H9 (cell line): ENCODE results near the gene GSAP. TPM values are rescaled to one million over a fixed set of nuclear protein-coding genes. Genes with fewer than 3 reads are reported as not detected.

Source experiments
- DNase-seq: peaks from one replicate; pipeline ENCODE4 v3.0.0-alpha.2; 2017
- H2AFZ ChIP-seq: one replicate; pipeline ENCODE4 v1.6.1; 2013; ENCODE audit warnings: mild to moderate bottlenecking, low read length, control low read depth, moderate library complexity
- H2AK5ac ChIP-seq: 2 replicates; pipeline ENCODE4 v1.6.1; 2013; ENCODE audit warnings: low read length, control low read depth, mixed read lengths; ENCODE audit not compliant: insufficient read length
- H2BK120ac ChIP-seq: one replicate; pipeline ENCODE4 v1.6.1; 2013; ENCODE audit warnings: low read depth, mild to moderate bottlenecking, low read length, control low read depth, inconsistent platforms; ENCODE audit not compliant: poor library complexity, severe bottlenecking
- H2BK12ac ChIP-seq: 2 replicates; pipeline ENCODE4 v1.6.1; 2013; ENCODE audit warnings: low read length, control low read depth, mixed read lengths, low read depth; ENCODE audit not compliant: insufficient read length
- H2BK15ac ChIP-seq: 2 replicates; pipeline ENCODE4 v1.6.1; 2013; ENCODE audit warnings: low read depth, low read length, control low read depth
- H2BK20ac ChIP-seq: one replicate; pipeline ENCODE4 v1.6.1; 2013; ENCODE audit warnings: low read depth, mild to moderate bottlenecking, low read length, control low read depth, inconsistent platforms; ENCODE audit not compliant: poor library complexity, severe bottlenecking
- H2BK5ac ChIP-seq: 2 replicates; pipeline ENCODE4 v1.6.1; 2013; ENCODE audit warnings: low read length, control low read depth, mixed read lengths; ENCODE audit not compliant: insufficient read length
- H3K14ac ChIP-seq: 2 replicates; pipeline ENCODE4 v1.6.1; 2013; ENCODE audit warnings: low read length, control low read depth; ENCODE audit not compliant: insufficient read depth
- H3K18ac ChIP-seq: 2 replicates; pipeline ENCODE4 v1.6.1; 2013; ENCODE audit warnings: low read depth, mild to moderate bottlenecking, mixed read lengths, low read length, control low read depth; ENCODE audit not compliant: insufficient read length
- H3K23ac ChIP-seq: 2 replicates; pipeline ENCODE4 v1.6.1; 2013; ENCODE audit warnings: low read length, control low read depth, mixed read lengths, low read depth; ENCODE audit not compliant: insufficient read length
- H3K23me2 ChIP-seq: 2 replicates; pipeline ENCODE4 v1.6.1; 2013; ENCODE audit warnings: low read depth, mild to moderate bottlenecking, mixed read lengths, low read length, control low read depth; ENCODE audit not compliant: insufficient read length, poor library complexity, severe bottlenecking
- H3K27ac ChIP-seq: 2 replicates; pipeline ENCODE4 v1.5.1; 2013; ENCODE audit warnings: low read length, control low read depth, mixed read lengths, low read depth; ENCODE audit not compliant: insufficient read length
- H3K27me3 ChIP-seq: 2 replicates; pipeline ENCODE4 v1.6.1; 2013; ENCODE audit warnings: low read length, control low read depth, inconsistent platforms; ENCODE audit not compliant: insufficient read depth
- H3K4ac ChIP-seq: 2 replicates; pipeline ENCODE4 v1.6.1; 2013; ENCODE audit warnings: low read depth, mild to moderate bottlenecking, control low read depth, inconsistent platforms, low read length, moderate library complexity
- H3K4me1 ChIP-seq: 2 replicates; pipeline ENCODE4 v1.6.1; 2013; ENCODE audit warnings: low read length, control low read depth, inconsistent platforms; ENCODE audit not compliant: insufficient read depth
- H3K4me2 ChIP-seq: 2 replicates; pipeline ENCODE4 v1.6.1; 2013; ENCODE audit warnings: low read length, control low read depth, mixed read lengths; ENCODE audit not compliant: insufficient read length, insufficient read depth
- H3K56ac ChIP-seq: 2 replicates; pipeline ENCODE4 v1.6.1; 2013; ENCODE audit warnings: low read depth, mild to moderate bottlenecking, mixed read lengths, low read length, control low read depth; ENCODE audit not compliant: insufficient read length
- H3K79me1 ChIP-seq: 2 replicates; pipeline ENCODE4 v1.6.1; 2013; ENCODE audit warnings: low read depth, mild to moderate bottlenecking, moderate library complexity, low read length, control low read depth, inconsistent platforms; ENCODE audit not compliant: insufficient read depth, poor library complexity, severe bottlenecking
- H3K79me2 ChIP-seq: 2 replicates; pipeline ENCODE4 v1.6.1; 2013; ENCODE audit warnings: low read length, control low read depth, inconsistent platforms; ENCODE audit not compliant: insufficient read depth
- H3K9ac ChIP-seq: 2 replicates; pipeline ENCODE4 v1.6.1; 2013; ENCODE audit warnings: low read length, control low read depth, mixed read lengths; ENCODE audit not compliant: insufficient read length; ENCODE audit errors: extremely low read depth
- H3K9me3 ChIP-seq: one replicate; pipeline ENCODE4 v1.6.1; 2013; ENCODE audit warnings: low read depth, low read length, inconsistent platforms; ENCODE audit not compliant: control insufficient read depth
- H3T11ph ChIP-seq: one replicate; pipeline ENCODE4 v1.6.1; 2013; ENCODE audit warnings: mild to moderate bottlenecking, low read length, control low read depth, inconsistent platforms
- H4K20me1 ChIP-seq: one replicate; pipeline ENCODE4 v1.6.1; 2013; ENCODE audit not compliant: control insufficient read depth, insufficient read length, insufficient read depth
- H4K5ac ChIP-seq: 2 replicates; pipeline ENCODE4 v1.6.1; 2013; ENCODE audit warnings: low read depth, mild to moderate bottlenecking, mixed read lengths, low read length, control low read depth; ENCODE audit not compliant: insufficient read length
- H4K8ac ChIP-seq: replicated peaks from 2 replicates; pipeline ENCODE4 v1.6.1; 2013; ENCODE audit warnings: low read length, control low read depth, mixed read lengths, low read depth; ENCODE audit not compliant: insufficient read length
- H4K91ac ChIP-seq: 2 replicates; pipeline ENCODE4 v1.6.1; 2013; ENCODE audit warnings: low read depth, mild to moderate bottlenecking, moderate library complexity, mixed read lengths, low read length, control low read depth; ENCODE audit not compliant: insufficient read length
- H3K27ac Mint-ChIP-seq, 3 experiments: 2 replicates in 2 of 3; 3 replicates in 1 of 3; pipeline ENCODE4 v1.8.0; 2020 to 2021; ENCODE audit warnings: mixed read lengths in 3 of 3, mild to moderate bottlenecking in 1 of 3, moderate library complexity in 1 of 3
- H3K27me3 Mint-ChIP-seq: 2 replicates; pipeline ENCODE4 v1.8.0; 2021; ENCODE audit warnings: low read depth, mild to moderate bottlenecking, moderate library complexity, mixed read lengths
- H3K36me3 Mint-ChIP-seq, 3 experiments: 2 replicates in 2 of 3; 3 replicates in 1 of 3; pipeline ENCODE4 v1.8.0; 2020 to 2021; ENCODE audit warnings: low read depth in 3 of 3, mixed read lengths in 3 of 3; ENCODE audit not compliant: insufficient read depth in 1 of 3
- H3K4me1 Mint-ChIP-seq, 2 experiments: 2 replicates each; pipeline ENCODE4 v1.8.0; 2020; ENCODE audit warnings: mixed read lengths in 2 of 2
- H3K4me3 Mint-ChIP-seq, 2 experiments: 2 replicates in 1 of 2; 3 replicates in 1 of 2; pipeline ENCODE4 v1.8.0; 2020 to 2021; ENCODE audit warnings: mild to moderate bottlenecking in 2 of 2, mixed read lengths in 2 of 2, moderate library complexity in 1 of 2
- H3K9me3 Mint-ChIP-seq, 2 experiments: 2 replicates in 1 of 2; 3 replicates in 1 of 2; pipeline ENCODE4 v1.8.0; 2020; ENCODE audit warnings: mild to moderate bottlenecking in 2 of 2, mixed read lengths in 2 of 2, moderate library complexity in 1 of 2
- WGBS: extraction: QIAGEN DNeasy Blood & Tissue Kit; methylation state at CpG from one replicate; pipeline ENCODE4 v1.1.7; 2013; ENCODE audit warnings: missing lambda C conversion rate, low lambda C conversion rate, mixed read lengths; ENCODE audit not compliant: insufficient read length; ENCODE audit errors: extremely low coverage; 5-methylcytosine and 5-hydroxymethylcytosine counted together
- total RNA-seq: library from RNA; stranded (reverse); gene quantifications from 2 replicates; pipeline ENCODE4 v1.2.1, GENCODE V29; 2021
- TF ChIP-seq, protein P1 (sequence below): fragments of 200-600 bp; sonication (generic); conservative IDR thresholded peaks from 3 replicates; pipeline ENCODE4 v1.8.0; 2021; ENCODE audit warnings: antibody characterized with exemption, mild to moderate bottlenecking

GSAP gene
- total RNA-seq, 1 experiment from 2014 or later: 1.9 TPM

DNA sequence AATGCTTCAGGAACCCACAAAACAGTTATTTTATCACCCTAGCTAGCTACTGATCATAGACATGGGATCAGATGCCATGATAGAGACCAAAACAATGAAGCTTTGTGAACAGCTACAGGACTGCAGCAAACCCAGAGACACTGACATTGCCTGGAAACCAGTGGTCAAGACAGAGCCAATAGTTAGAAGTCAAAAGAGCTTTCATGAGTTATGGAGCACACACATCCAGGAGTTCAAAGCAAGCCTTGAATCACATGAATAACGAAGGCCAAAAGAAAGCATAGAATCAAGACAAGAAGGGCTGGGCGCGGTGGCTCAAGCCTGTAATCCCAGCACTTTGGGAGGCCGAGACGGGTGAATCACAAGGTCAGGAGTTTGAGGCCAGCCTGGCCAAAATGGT is 34.5 kb upstream of the GSAP start:
- H2BK120ac ChIP-seq: no peak overlapping the region
- no peak overlapping the region for H2BK20ac ChIP-seq
- no peaks in the 10 kb centered on the region for H3K79me2 ChIP-seq
- H3K4me1 ChIP-seq: no peaks in the 10 kb centered on the region; the same call in 1 of the 2 replicates
- peaks cover 5 to 7% of the 10 kb centered on the region in 2 experiments for H3K4me1 Mint-ChIP-seq
- H3K56ac ChIP-seq: no peak overlapping the region
- H2BK5ac ChIP-seq: no peak overlapping the region
- TF ChIP-seq, protein P1, sequence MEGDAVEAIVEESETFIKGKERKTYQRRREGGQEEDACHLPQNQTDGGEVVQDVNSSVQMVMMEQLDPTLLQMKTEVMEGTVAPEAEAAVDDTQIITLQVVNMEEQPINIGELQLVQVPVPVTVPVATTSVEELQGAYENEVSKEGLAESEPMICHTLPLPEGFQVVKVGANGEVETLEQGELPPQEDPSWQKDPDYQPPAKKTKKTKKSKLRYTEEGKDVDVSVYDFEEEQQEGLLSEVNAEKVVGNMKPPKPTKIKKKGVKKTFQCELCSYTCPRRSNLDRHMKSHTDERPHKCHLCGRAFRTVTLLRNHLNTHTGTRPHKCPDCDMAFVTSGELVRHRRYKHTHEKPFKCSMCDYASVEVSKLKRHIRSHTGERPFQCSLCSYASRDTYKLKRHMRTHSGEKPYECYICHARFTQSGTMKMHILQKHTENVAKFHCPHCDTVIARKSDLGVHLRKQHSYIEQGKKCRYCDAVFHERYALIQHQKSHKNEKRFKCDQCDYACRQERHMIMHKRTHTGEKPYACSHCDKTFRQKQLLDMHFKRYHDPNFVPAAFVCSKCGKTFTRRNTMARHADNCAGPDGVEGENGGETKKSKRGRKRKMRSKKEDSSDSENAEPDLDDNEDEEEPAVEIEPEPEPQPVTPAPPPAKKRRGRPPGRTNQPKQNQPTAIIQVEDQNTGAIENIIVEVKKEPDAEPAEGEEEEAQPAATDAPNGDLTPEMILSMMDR: no peak
- H3K27me3 Mint-ChIP-seq: no peaks in the 10 kb centered on the region; the same call in 1 of the 2 replicates
- no peaks in the 10 kb centered on the region for H3K36me3 Mint-ChIP-seq
- H3K9ac ChIP-seq: no peak overlapping the region
- no peak overlapping the region for H2AK5ac ChIP-seq
- H3K4me2 ChIP-seq: no peak overlapping the region
- no peaks in the 10 kb centered on the region for H3K79me1 ChIP-seq
- H4K8ac ChIP-seq: no peak overlapping the region
- H2AFZ ChIP-seq: no peak overlapping the region
- no peak overlapping the region for H3K18ac ChIP-seq
- H3K23ac ChIP-seq: no peak overlapping the region
- no peak overlapping the region for H3K27ac Mint-ChIP-seq
- no peaks in the 10 kb centered on the region for H3K27me3 ChIP-seq
- H4K20me1 ChIP-seq: no peaks in the 10 kb centered on the region
- H3K4ac ChIP-seq: no peak overlapping the region
- no peak overlapping the region for H4K5ac ChIP-seq
- H2BK12ac ChIP-seq: no peak overlapping the region
- no CpG with 5 or more reads among the region's 5 CpGs for WGBS
- H3K23me2 ChIP-seq: no peaks in the 10 kb centered on the region
- H3K27ac ChIP-seq: no peak overlapping the region
- H3K9me3 ChIP-seq: no peaks in the 10 kb centered on the region
- H2BK15ac ChIP-seq: no peak overlapping the region
- H3K14ac ChIP-seq: no peak overlapping the region
- no peaks in the 10 kb centered on the region for H3K9me3 Mint-ChIP-seq
- no peak overlapping the region for H4K91ac ChIP-seq
- H3T11ph ChIP-seq: no peak overlapping the region
- no peak overlapping the region for H3K4me3 Mint-ChIP-seq
- no peak for DNase-seq
